Limb (tissue), 2 donors: ENCODE data around the gene CFAP141.

Source experiments
- DNase-seq, 2 donors: peaks; one replicate each; pipeline ENCODE4 v3.0.0-alpha.2; 2016; ENCODE audit errors: extremely low spot score in 2 of 2

CFAP141 gene

DNA sequence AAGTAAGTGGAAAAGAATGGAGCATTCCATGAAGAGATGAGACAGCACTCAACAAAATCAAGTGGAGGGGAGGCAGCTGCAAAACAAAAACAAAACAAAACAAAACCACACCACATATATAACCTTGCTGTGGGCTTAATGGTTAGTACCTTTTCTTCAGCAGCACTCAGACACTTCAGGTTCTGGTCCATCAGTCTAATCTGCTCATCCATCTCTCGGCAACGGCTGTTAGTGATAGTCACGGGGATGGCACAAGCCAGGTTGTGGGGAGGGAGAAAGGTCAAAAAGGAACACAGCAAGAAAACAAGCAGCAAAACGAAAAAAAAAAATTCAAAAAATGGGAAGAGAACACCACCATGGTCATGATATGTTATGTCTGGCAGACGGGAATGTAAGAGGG, 34.3 kb downstream of the CFAP141 start:
- no peak for DNase-seq

DNA sequence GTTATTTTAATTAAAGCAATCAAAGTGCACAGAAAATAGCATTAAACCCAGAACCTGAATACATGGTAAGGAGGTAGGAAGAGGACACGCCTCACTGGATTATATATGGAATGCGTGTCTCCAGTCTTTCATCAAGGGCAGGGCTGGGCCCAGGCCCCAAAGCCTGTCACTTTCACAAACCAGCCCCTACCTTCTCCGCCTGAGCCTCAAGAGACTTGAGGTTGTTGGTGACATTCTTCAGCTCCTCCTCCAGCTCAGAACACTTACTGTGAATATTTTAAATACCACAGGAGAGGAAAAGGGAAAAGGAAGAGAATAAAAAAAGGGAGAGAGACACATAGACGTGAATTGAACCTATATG, 34.9 kb downstream of the CFAP141 start:
- DNase-seq: no peak

- DNase-seq: no peak
Observed at GRCh38 chr1:154170547-154171222, 35.4 kb downstream of the CFAP141 start.

- DNase-seq: no peak
Observed at GRCh38 chr1:154167461-154167860, 38.7 kb downstream of the CFAP141 start.

DNA sequence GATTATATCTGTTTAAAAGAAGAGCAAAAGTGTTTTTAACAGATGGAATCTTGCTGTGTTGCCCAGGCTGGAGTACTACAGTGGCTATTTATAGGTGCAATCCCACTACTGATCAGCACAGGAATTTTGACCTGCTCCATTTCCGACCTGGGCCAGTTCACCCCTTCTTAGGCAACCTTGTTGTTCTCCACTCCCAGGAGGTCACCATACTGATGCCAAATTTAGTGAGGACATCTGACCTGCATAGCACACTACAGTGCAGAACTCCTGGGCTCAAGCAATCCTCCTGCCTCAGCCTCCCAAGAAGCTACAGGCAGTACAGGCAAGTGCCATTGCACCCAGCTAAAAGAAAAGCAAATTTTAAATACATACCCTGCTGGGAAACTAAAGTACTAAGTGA, 39.9 kb downstream of the CFAP141 start:
- no peak for DNase-seq

- no peak for DNase-seq
Observed at GRCh38 chr1:154159554-154159953, 46.6 kb downstream of the CFAP141 start.

- DNase-seq: no peak
Observed at GRCh38 chr1:154158307-154159125, 47.6 kb downstream of the CFAP141 start.

GRCh38 chr1:154157520-154158306, 48.4 kb downstream of the CFAP141 start:
- DNase-seq: no peak

DNA sequence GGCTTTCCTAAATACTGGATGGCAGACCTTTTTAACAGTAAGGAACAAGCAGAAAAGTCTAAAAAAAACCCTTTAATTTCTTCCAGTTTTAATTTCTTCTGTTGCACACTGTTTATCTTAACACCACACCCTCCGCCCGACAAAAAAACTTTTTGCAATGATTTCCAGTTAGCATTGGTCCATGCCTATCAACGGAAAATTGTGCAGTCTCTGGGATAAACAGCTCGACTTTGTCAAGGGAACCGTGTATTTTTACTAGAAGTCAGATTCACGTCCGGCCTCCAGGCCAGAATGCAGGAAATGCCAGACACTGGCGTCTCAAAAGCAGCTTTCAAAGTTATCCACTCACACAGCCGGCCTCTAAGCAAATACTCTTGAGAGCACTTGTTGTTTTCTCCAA, 50.9 kb downstream of the CFAP141 start:
- peak; percentile 13 to 39 for DNase-seq

DNA sequence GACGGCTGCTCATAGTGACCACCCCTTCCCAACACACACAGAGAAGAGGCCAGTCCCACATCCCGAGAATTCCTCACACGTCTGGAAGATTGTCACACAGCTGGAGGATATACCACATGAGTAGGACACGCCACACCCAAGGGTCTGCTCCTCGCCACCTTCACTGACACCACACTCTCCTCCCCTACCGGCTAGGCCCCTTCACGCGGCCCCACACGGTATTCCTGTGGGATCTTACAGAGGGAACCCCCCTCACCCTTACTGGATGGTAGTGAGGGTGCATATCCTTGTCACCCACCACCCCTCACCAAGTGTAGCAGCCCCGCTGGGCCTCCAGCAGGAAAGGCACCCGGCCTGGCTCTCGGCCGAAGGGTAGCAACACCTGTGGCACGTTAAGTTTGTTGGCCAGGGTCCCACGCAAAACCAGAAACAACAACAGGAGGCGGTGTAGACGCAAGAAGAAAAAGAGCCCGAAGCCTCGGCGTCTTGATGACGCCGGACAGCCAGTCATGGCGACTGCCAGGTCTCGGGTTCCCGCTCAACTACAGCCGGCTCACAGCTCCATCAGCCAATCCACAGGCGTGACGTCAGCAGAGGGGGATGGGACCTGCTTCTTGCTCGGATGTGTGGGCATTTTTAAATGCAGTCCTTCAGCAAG, 51.5 kb downstream of the CFAP141 start, which contains the start of gene NUP210L:
NUP210L (minus strand) TSS at position 540 of the 658 bp plus-strand sequence.
- DNase-seq: peak; percentile 10 to 72

DNA sequence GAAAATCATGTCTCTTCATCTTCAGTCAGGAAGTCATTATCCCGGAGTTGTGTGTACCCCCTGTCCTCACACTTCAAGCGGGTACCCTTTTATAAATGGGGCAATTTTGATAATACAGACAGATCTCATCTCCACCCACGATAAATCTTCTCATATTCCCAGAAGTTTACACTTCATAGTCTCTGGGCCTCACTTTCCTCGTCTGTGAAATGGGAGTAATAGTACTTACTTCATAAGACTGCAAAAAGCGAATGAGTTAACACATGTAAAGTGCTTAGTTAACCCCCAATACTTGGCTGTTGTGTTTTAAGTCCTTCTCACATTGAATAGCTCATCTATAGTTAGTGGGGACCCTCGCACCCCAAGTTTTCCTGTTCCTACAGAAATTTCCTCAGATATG, 52.1 kb downstream of the CFAP141 start:
- DNase-seq: no peak

GRCh38 chr1:154151311-154151710, 54.8 kb downstream of the CFAP141 start:
- DNase-seq: no peak
